DND-41 (cell line): ENCODE results near the gene TMEM202.

Experiments used
- ATAC-seq: fragments of 200-7000 bp; cut with Tn5 transposase; 3 replicates; pipeline ENCODE4 v1.9.1; 2021; ENCODE audit warnings: low read depth; ENCODE audit not compliant: insufficient read depth
- DNase-seq: peaks from one replicate; pipeline ENCODE4 v3.0.0-alpha.2; 2020
- H2AFZ ChIP-seq: 2 replicates; pipeline ENCODE4 v1.6.0; 2012; ENCODE audit warnings: low read depth, low read length
- H3K27ac ChIP-seq: 2 replicates; pipeline ENCODE4 v1.5.1; 2012; ENCODE audit warnings: low read length, inconsistent platforms
- H3K27me3 ChIP-seq: fragments of 200-600 bp; sonication (generic); 2 replicates; pipeline ENCODE4 v1.6.0; 2012; ENCODE audit warnings: low read length, mild to moderate bottlenecking, inconsistent platforms; ENCODE audit not compliant: insufficient read depth, poor library complexity
- H3K36me3 ChIP-seq: 2 replicates; pipeline ENCODE4 v1.5.1; 2012; ENCODE audit warnings: low read length, inconsistent platforms; ENCODE audit not compliant: insufficient read depth
- H3K4me1 ChIP-seq: 2 replicates; pipeline ENCODE4 v1.5.1; 2012; ENCODE audit warnings: mild to moderate bottlenecking, low read length; ENCODE audit not compliant: insufficient read depth
- H3K4me2 ChIP-seq: 2 replicates; pipeline ENCODE4 v1.6.0; 2012; ENCODE audit warnings: mild to moderate bottlenecking, moderate library complexity, low read length, inconsistent platforms; ENCODE audit not compliant: insufficient read depth
- H3K4me3 ChIP-seq, 2 experiments: fragments of 200-600 bp in 1 of 2; shearing (Covaris generic) in 1 of 2; 2 replicates each; pipeline ENCODE4 v1.5.1; 2012 to 2016; ENCODE audit warnings: inconsistent platforms in 2 of 2, low read length in 2 of 2, mild to moderate bottlenecking in 2 of 2, low read depth in 1 of 2, moderate library complexity in 1 of 2
- H3K79me2 ChIP-seq: 2 replicates; pipeline ENCODE4 v1.6.0; 2012; ENCODE audit warnings: low read length, inconsistent platforms; ENCODE audit not compliant: insufficient read depth
- H3K9ac ChIP-seq: 2 replicates; pipeline ENCODE4 v1.6.0; 2012; ENCODE audit warnings: low read depth, mild to moderate bottlenecking, inconsistent platforms, low read length, moderate library complexity
- H3K9me3 ChIP-seq: 2 replicates; pipeline ENCODE4 v1.5.1; 2012; ENCODE audit warnings: low read length, moderate library complexity, mild to moderate bottlenecking, inconsistent platforms; ENCODE audit not compliant: insufficient read depth, severe bottlenecking
- H4K20me1 ChIP-seq: 2 replicates; pipeline ENCODE4 v1.6.0; 2012; ENCODE audit warnings: low read length; ENCODE audit not compliant: insufficient read depth
- CTCF ChIP-seq: IDR thresholded peaks from 2 replicates; pipeline ENCODE4 v1.5.1; 2012; ENCODE audit warnings: borderline replicate concordance, low read length, moderate library complexity, mild to moderate bottlenecking; ENCODE audit not compliant: poor library complexity, severe bottlenecking; ENCODE audit errors: extremely low read depth
- EZH2 ChIP-seq: IDR thresholded peaks from 3 replicates; pipeline ENCODE4 v1.6.1; 2012; ENCODE audit warnings: borderline replicate concordance, low read depth, mild to moderate bottlenecking, moderate library complexity, low read length, inconsistent platforms; ENCODE audit not compliant: severe bottlenecking

The TMEM202 gene

DNA sequence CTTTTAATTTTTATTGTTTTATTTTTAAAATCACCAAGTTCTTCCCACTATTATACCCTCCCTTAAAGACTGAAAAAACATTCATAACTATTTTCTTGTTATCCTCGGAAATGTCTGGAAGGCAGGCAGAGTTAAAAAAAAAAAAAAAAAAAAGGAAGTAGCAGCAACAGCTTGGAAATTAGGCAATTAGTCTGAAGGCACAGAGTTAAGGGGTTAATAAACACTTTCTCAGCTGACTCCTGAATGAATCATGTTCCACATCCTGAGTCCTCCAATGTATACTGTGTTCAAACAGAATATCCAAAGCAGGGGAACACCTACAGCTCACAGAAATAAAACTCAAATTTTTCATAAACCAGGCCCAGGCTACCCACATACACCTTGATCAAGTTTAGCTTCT is 28.1 kb upstream of the TMEM202 start:
- no peak for ATAC-seq
- Histone ChIP-seq H3K36me3 (peaks cover 6% of the 10 kb centered on the region), H3K4me3 (no peak overlapping the region), H3K4me1 (peaks cover 46% of the 10 kb centered on the region), H4K20me1 (peaks cover 18% of the 10 kb centered on the region; the same call in 1 of the 2 replicates), H3K79me2 (peaks cover 76% of the 10 kb centered on the region), H3K4me2 (no peak overlapping the region), H3K9me3 (no peaks in the 10 kb centered on the region), H2AFZ (no peak overlapping the region), H3K27ac (no peak overlapping the region), H3K9ac (no peak overlapping the region), H3K27me3 (no peaks in the 10 kb centered on the region)
- no peak for DNase-seq
- no peak for TF ChIP-seq CTCF
- no peak for TF ChIP-seq EZH2

DNA sequence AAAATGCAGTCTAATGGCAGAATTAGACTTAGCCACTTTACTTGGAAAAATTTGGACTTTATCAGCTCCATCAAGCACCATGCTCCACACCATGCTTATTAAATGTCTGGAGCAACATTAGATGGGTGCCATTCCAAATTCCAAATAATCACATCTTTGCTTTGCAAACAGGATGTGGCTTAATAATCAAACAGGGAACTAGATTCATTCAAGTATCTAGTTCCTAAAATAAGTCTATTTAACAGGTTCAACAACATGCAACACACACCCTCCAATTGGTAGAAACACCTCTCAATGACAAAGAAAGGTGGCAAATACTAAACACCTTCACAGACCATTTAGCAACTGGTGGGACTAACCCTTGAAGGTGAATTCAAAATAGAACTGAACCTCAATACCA is 25.7 kb upstream of the TMEM202 start:
- no peaks in the 10 kb centered on the region for H3K27me3 ChIP-seq
- TF ChIP-seq CTCF, result no peak
- no peak for TF ChIP-seq EZH2
- H3K4me1 ChIP-seq, result peaks cover 40% of the 10 kb centered on the region
- no peaks in the 10 kb centered on the region for H3K9me3 ChIP-seq
- no peak overlapping the region for H3K4me3 ChIP-seq
- H2AFZ ChIP-seq, result no peak overlapping the region
- peaks cover 14% of the 10 kb centered on the region; the same call in 1 of the 2 replicates for H4K20me1 ChIP-seq
- H3K9ac ChIP-seq, result no peak overlapping the region
- peaks cover 6% of the 10 kb centered on the region for H3K36me3 ChIP-seq
- DNase-seq (no peak), ATAC-seq (no peak)
- H3K27ac ChIP-seq, result no peak overlapping the region
- H3K4me2 ChIP-seq, result no peak overlapping the region
- peaks cover 73% of the 10 kb centered on the region for H3K79me2 ChIP-seq

GRCh38 chr15:72375501-72375845 is 22.6 kb upstream of the TMEM202 start:
- DNase-seq, result no peak
- Histone ChIP-seq H4K20me1 (peaks cover 3% of the 10 kb centered on the region; the same call in 1 of the 2 replicates), H3K9me3 (no peaks in the 10 kb centered on the region), H3K27me3 (no peaks in the 10 kb centered on the region), H3K4me3 (peak overlapping the region; percentile 92 to 96), H3K36me3 (no peaks in the 10 kb centered on the region; the same call in none of the 2 replicates), H3K4me2 (peak overlapping the region; percentile 86), H2AFZ (peak overlapping the region; percentile 89), H3K9ac (peak overlapping the region; percentile 80), H3K4me1 (peaks cover 36% of the 10 kb centered on the region), H3K27ac (peak overlapping the region; percentile 74), H3K79me2 (peaks cover 50% of the 10 kb centered on the region)
- TF ChIP-seq CTCF (no peak), EZH2 (no peak)
- peak; percentile 62 for ATAC-seq
